Tibial artery (tissue), 4 donors: ENCODE results near the gene ARHGEF37.
A peak's percentile ranks its signal among the peaks of the same experiment; 100 is the strongest.
"Not testable (repeated sequence)": the region's sequence is repeated elsewhere in the genome, so short reads cannot be mapped to it uniquely, and the experiment has no call there.

Experiments used
- DNase-seq, 2 donors: peaks; one replicate each; pipeline ENCODE4 v3.0.0-alpha.2; 2019
- H3K27ac ChIP-seq, 2 donors: fragments of 200-600 bp; sonication (generic) in 1 of 2; 1 replicate in 1 of 2; 2 replicates in 1 of 2; pipeline ENCODE4 v1.5.1; 2018 to 2019; ENCODE audit warnings: mild to moderate bottlenecking in 1 of 2
- H3K27me3 ChIP-seq, 2 donors: fragments of 200-600 bp; sonication (generic) in 1 of 2; one replicate each; pipeline versions ENCODE4 v1.5.1 to v1.6.0; 2016 to 2019
- H3K36me3 ChIP-seq, 3 donors: fragments of 200-600 bp; sonication (generic) in 2 of 3; one replicate each; pipeline ENCODE4 v1.5.1; 2016 to 2019; ENCODE audit warnings: mild to moderate bottlenecking in 2 of 3
- H3K4me1 ChIP-seq, 4 donors: fragments of 200-600 bp; sonication (generic) in 2 of 4; 1 replicate in 3 of 4; 2 replicates in 1 of 4; pipeline ENCODE4 v1.5.1; 2016 to 2019
- H3K4me3 ChIP-seq, 2 donors: fragments of 200-600 bp; sonication (generic) in 1 of 2; 1 replicate in 1 of 2; 2 replicates in 1 of 2; pipeline ENCODE4 v1.5.1; 2018 to 2019; ENCODE audit warnings: mild to moderate bottlenecking in 2 of 2
- H3K9me3 ChIP-seq, 3 donors: fragments of 200-600 bp; sonication (generic) in 1 of 3; one replicate each; pipeline ENCODE4 v1.5.1; 2016 to 2019
- intact Hi-C: fragments of 100-400 bp; cut with DNase I; formaldehyde crosslinking; loops from one replicate; pipeline ENCODE4 v1.15.0; 2023; ENCODE audit warnings: low total_unique reads
- TF ChIP-seq, protein P1 (sequence below), 2 experiments: fragments of 200-600 bp in 1 of 2; fragments of 450-650 bp in 1 of 2; IDR thresholded peaks; one replicate each; pipeline ENCODE4 v1.5.1; 2017 to 2019; ENCODE audit warnings: antibody characterized with exemption in 2 of 2, mild to moderate bottlenecking in 1 of 2, moderate library complexity in 1 of 2

Gene ARHGEF37

GRCh38 chr5:149666212-149666852, 85.0 kb downstream of the ARHGEF37 start:
- intact Hi-C loops = no loop called here

GRCh38 chr5:149667084-149667828, 86.0 kb downstream of the ARHGEF37 start:
- intact Hi-C loops = no loop called here
- DNase-seq = peak in 1 of 2 donors; percentile 23

More at GRCh38 chr5:149666212-149666852, 85.0 kb downstream of the ARHGEF37 start:
- no peak overlapping the region for H3K4me3 ChIP-seq
- no peaks in the 10 kb centered on the region for H3K27me3 ChIP-seq
- no peaks in the 10 kb centered on the region for H3K4me1 ChIP-seq
- TF ChIP-seq, protein P1, sequence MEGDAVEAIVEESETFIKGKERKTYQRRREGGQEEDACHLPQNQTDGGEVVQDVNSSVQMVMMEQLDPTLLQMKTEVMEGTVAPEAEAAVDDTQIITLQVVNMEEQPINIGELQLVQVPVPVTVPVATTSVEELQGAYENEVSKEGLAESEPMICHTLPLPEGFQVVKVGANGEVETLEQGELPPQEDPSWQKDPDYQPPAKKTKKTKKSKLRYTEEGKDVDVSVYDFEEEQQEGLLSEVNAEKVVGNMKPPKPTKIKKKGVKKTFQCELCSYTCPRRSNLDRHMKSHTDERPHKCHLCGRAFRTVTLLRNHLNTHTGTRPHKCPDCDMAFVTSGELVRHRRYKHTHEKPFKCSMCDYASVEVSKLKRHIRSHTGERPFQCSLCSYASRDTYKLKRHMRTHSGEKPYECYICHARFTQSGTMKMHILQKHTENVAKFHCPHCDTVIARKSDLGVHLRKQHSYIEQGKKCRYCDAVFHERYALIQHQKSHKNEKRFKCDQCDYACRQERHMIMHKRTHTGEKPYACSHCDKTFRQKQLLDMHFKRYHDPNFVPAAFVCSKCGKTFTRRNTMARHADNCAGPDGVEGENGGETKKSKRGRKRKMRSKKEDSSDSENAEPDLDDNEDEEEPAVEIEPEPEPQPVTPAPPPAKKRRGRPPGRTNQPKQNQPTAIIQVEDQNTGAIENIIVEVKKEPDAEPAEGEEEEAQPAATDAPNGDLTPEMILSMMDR (IDR thresholded peaks at IDR 0.05) = no peak
- no peaks in the 10 kb centered on the region for H3K36me3 ChIP-seq
- no peak overlapping the region for H3K27ac ChIP-seq
- peaks cover 0 to 19% (median 0%) of the 10 kb centered on the region in 3 donors for H3K9me3 ChIP-seq
- peak in 1 of 2 donors; percentile 38 for DNase-seq

DNA sequence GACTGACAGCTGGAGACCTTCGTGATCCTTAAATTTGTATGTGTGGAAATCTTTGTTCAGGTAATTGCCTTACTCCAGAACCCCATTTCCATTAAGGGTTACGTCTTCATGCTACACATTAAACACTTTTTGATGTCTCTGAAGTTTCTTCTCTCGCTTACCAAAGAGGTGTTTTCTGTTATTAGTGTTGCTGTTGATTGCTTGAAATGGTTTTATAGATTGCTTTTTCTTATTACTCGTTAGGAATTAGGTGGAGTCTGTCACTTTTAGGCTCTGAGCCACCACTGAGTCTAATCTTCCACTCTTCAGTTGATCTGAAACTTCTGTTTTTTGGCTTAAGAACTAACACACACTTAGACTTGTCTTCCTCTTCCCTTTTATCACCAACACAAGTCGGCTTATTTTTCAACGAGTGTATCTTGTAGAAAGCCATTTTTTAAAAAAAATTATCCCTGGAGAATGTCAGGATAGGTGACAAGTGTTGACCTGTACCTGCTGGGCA, 86.6 kb downstream of the ARHGEF37 start:
- H3K27ac ChIP-seq = no peak overlapping the region
- intact Hi-C loops = no loop called here
- H3K9me3 ChIP-seq = peaks cover 0 to 23% (median 0%) of the 10 kb centered on the region in 3 donors
- TF ChIP-seq, protein P1 (IDR thresholded peaks at IDR 0.05) = peak in 1 of 2 experiments; percentile 4
- no peaks in the 10 kb centered on the region for H3K36me3 ChIP-seq
- no peaks in the 10 kb centered on the region for H3K27me3 ChIP-seq
- H3K4me1 ChIP-seq = no peaks in the 10 kb centered on the region
- no peak overlapping the region for H3K4me3 ChIP-seq
- DNase-seq = no peak

More at GRCh38 chr5:149667084-149667828, 86.0 kb downstream of the ARHGEF37 start:
- Histone ChIP-seq H3K27me3 (no peaks in the 10 kb centered on the region), H3K4me1 (no peaks in the 10 kb centered on the region), H3K36me3 (no peaks in the 10 kb centered on the region), H3K9me3 (peaks cover 0 to 23% (median 0%) of the 10 kb centered on the region in 3 donors), H3K27ac (no peak overlapping the region), H3K4me3 (no peak overlapping the region)
- TF ChIP-seq, protein P1 (IDR thresholded peaks at IDR 0.05) = peak; percentile 44 to 52

DNA sequence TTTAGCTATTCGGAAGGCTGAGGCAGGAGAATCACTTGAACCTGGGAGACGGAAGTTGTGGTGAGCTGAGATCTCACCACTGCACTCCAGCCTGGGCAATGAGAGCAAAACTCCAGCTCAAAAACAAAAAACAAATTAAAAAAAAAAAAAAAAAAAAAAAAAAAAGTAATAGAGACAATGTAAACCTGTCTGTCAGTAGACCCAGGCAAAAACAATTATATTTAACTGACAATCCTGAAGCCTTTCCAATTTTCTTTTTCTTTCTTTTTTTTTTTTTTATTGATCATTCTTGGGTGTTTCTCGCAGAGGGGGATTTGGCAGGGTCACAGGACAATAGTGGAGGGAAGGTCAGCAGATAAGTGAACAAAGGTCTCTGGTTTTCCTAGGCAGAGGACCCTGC, 88.0 kb downstream of the ARHGEF37 start:
- intact Hi-C loops, H3K36me3 ChIP-seq, H3K27ac ChIP-seq, H3K4me3 ChIP-seq, DNase-seq, H3K4me1 ChIP-seq, H3K27me3 ChIP-seq: not testable (repeated sequence)
- H3K9me3 ChIP-seq = peaks cover 0 to 23% (median 0%) of the 10 kb centered on the region in 3 donors

GRCh38 chr5:149671544-149671943, 90.2 kb downstream of the ARHGEF37 start:
- Histone ChIP-seq H3K9me3 (peaks cover 0 to 23% (median 0%) of the 10 kb centered on the region in 3 donors), H3K27ac (no peak overlapping the region), H3K4me3 (no peak overlapping the region), H3K4me1 (no peaks in the 10 kb centered on the region), H3K27me3 (no peaks in the 10 kb centered on the region), H3K36me3 (no peaks in the 10 kb centered on the region)
- intact Hi-C loops = no loop called here
- TF ChIP-seq, protein P1 (IDR thresholded peaks at IDR 0.05) = no peak
- DNase-seq = no peak
